Uterus (tissue), 4 donors: ENCODE measurements around the gene VPS54. TPM values are rescaled to one million over a fixed set of nuclear protein-coding genes. Genes with fewer than 3 reads are reported as not detected.
A peak's percentile ranks its signal among the peaks of the same experiment; 100 is the strongest.

ENCODE experiments used
- DNase-seq, 2 donors: peaks; one replicate each; pipeline ENCODE4 v3.0.0-alpha.2; 2019 to 2020
- H3K27ac ChIP-seq, 2 donors: fragments of 200-600 bp; sonication (generic); 1 replicate in 1 of 2; 2 replicates in 1 of 2; pipeline ENCODE4 v1.5.1; 2016 to 2018
- H3K27me3 ChIP-seq, 2 donors: fragments of 200-600 bp; sonication (generic); one replicate each; pipeline ENCODE4 v1.5.1; 2018 to 2019; ENCODE audit warnings: control low read depth in 1 of 2
- H3K36me3 ChIP-seq, 2 donors: fragments of 200-600 bp; sonication (generic); one replicate each; pipeline ENCODE4 v1.5.1; 2019; ENCODE audit warnings: control low read depth in 1 of 2
- H3K4me1 ChIP-seq, 2 donors: fragments of 200-600 bp; sonication (generic); one replicate each; pipeline ENCODE4 v1.5.1; 2018 to 2019; ENCODE audit warnings: control low read depth in 1 of 2
- H3K4me3 ChIP-seq, 2 donors: fragments of 200-600 bp; sonication (generic); 1 replicate in 1 of 2; 2 replicates in 1 of 2; pipeline ENCODE4 v1.5.1; 2018 to 2019; ENCODE audit warnings: mild to moderate bottlenecking in 1 of 2
- H3K9me3 ChIP-seq, 2 donors: fragments of 200-600 bp; sonication (generic); one replicate each; pipeline ENCODE4 v1.5.1; 2019; ENCODE audit warnings: control low read depth in 1 of 2
- CTCF ChIP-seq, 4 experiments: fragments of 200-600 bp in 2 of 4; fragments of 450-650 bp in 2 of 4; sonication (generic) in 2 of 4; IDR thresholded peaks; one replicate each; pipeline ENCODE4 v1.5.1; 2016 to 2019; ENCODE audit warnings: antibody characterized with exemption in 4 of 4, mild to moderate bottlenecking in 2 of 4, moderate library complexity in 1 of 4
- POLR2A ChIP-seq, 2 donors: fragments of 450-650 bp; IDR thresholded peaks; one replicate each; pipeline ENCODE4 v1.6.1; 2016; ENCODE audit warnings: antibody characterized with exemption in 2 of 2, mild to moderate bottlenecking in 1 of 2, moderate library complexity in 1 of 2
- intact Hi-C: fragments of 100-400 bp; cut with DNase I; formaldehyde crosslinking; loops from one replicate; pipeline ENCODE4 v1.15.1; 2023; ENCODE audit warnings: low total_unique reads
- total RNA-seq, 4 donors: library from RNA; depleted of rRNA in 3 of 4; stranded (reverse); fragments of >200 nt in 3 of 4; gene quantifications; one replicate each; pipeline versions ENCODE4 v1.1.0 to v1.2.4, GENCODE V29; 2014 to 2023
- donor health status: DM: yes; HTN: yes; CAD: no.

The VPS54 gene
- total RNA-seq, 4 donors from 2014 or later = 32.1 to 55.2 (median 39.8) TPM

GRCh38 chr2:64018701-64019082 is 536 bp downstream of the VPS54 start:
- H3K27me3 ChIP-seq = no peaks in the 10 kb centered on the region
- intact Hi-C loops = no loop called here
- H3K36me3 ChIP-seq = no peaks in the 10 kb centered on the region
- H3K9me3 ChIP-seq = no peaks in the 10 kb centered on the region
- peak overlapping the region; percentile 98 to 99 for H3K27ac ChIP-seq
- peak; percentile 48 to 51 for DNase-seq
- H3K4me3 ChIP-seq = peak overlapping the region; percentile 75 to 88
- H3K4me1 ChIP-seq = no peaks in the 10 kb centered on the region
- TF ChIP-seq POLR2A (IDR thresholded peaks at IDR 0.05) (no peak), CTCF (IDR thresholded peaks at IDR 0.05) (no peak)

- Histone ChIP-seq H3K4me3 (peak overlapping the region; percentile 75 to 88), H3K36me3 (no peaks in the 10 kb centered on the region), H3K27me3 (no peaks in the 10 kb centered on the region), H3K27ac (peak overlapping the region; percentile 98 to 99), H3K9me3 (no peaks in the 10 kb centered on the region), H3K4me1 (no peaks in the 10 kb centered on the region)
- intact Hi-C loops = no loop called here
- DNase-seq = no peak
- TF ChIP-seq POLR2A (IDR thresholded peaks at IDR 0.05) = no peak
- TF ChIP-seq CTCF (IDR thresholded peaks at IDR 0.05) = no peak
These were observed 1.2 kb downstream of the VPS54 start for GRCh38 chr2:64017811-64018700.

GRCh38 chr2:64015898-64016297 is 3.3 kb downstream of the VPS54 start:
- Histone ChIP-seq H3K9me3 (no peaks in the 10 kb centered on the region), H3K4me3 (no peak overlapping the region), H3K27me3 (no peaks in the 10 kb centered on the region), H3K4me1 (no peaks in the 10 kb centered on the region), H3K27ac (peak overlapping the region in 1 of 2 donors; percentile 16), H3K36me3 (no peaks in the 10 kb centered on the region)
- DNase-seq = no peak
- TF ChIP-seq POLR2A (IDR thresholded peaks at IDR 0.05) = no peak
- intact Hi-C loops = no loop called here

GRCh38 chr2:64015391-64015790 is 3.8 kb downstream of the VPS54 start:
- intact Hi-C loops = no loop called here
- no peak overlapping the region for H3K4me3 ChIP-seq
- H3K9me3 ChIP-seq = no peaks in the 10 kb centered on the region
- no peaks in the 10 kb centered on the region for H3K36me3 ChIP-seq
- DNase-seq = no peak
- no peaks in the 10 kb centered on the region for H3K4me1 ChIP-seq
- H3K27ac ChIP-seq = peak overlapping the region in 1 of 2 donors; percentile 16
- no peak for TF ChIP-seq CTCF (IDR thresholded peaks at IDR 0.05)
- no peak for TF ChIP-seq POLR2A (IDR thresholded peaks at IDR 0.05)
- H3K27me3 ChIP-seq = no peaks in the 10 kb centered on the region

GRCh38 chr2:64014628-64015027 is 4.6 kb downstream of the VPS54 start:
- Histone ChIP-seq H3K27ac (no peak overlapping the region), H3K9me3 (no peaks in the 10 kb centered on the region), H3K36me3 (no peaks in the 10 kb centered on the region), H3K4me3 (no peak overlapping the region), H3K4me1 (no peaks in the 10 kb centered on the region), H3K27me3 (no peaks in the 10 kb centered on the region)
- no peak for TF ChIP-seq POLR2A (IDR thresholded peaks at IDR 0.05)
- TF ChIP-seq CTCF (IDR thresholded peaks at IDR 0.05) = no peak
- intact Hi-C loops = no loop called here
- DNase-seq = no peak
